NCI-H82 treated with DMSO at 0.1 percent for 48 hours (cell line): ENCODE measurements around the gene FNDC1.

Experiments
- DNase-seq: peaks from one replicate; lab custom pipeline; 2025; ENCODE audit not compliant: unreplicated experiment; lab: John Stamatoyannopoulos, UW

FNDC1 gene

GRCh38 chr6:159305159-159305558 lies 136.0 kb downstream of the FNDC1 start:
- no peak for DNase-seq

- no peak for DNase-seq
Measured at GRCh38 chr6:159305804-159306537, 136.8 kb downstream of the FNDC1 start.

GRCh38 chr6:159307246-159307790 lies 138.1 kb downstream of the FNDC1 start:
- DNase-seq: no peak

- DNase-seq: no peak
Measured at GRCh38 chr6:159308198-159308597, 139.0 kb downstream of the FNDC1 start.

- DNase-seq: no peak
Measured at GRCh38 chr6:159309723-159310122, 140.5 kb downstream of the FNDC1 start.

GRCh38 chr6:159311618-159312017 lies 142.4 kb downstream of the FNDC1 start:
- no peak for DNase-seq

GRCh38 chr6:159312206-159312605 lies 143.0 kb downstream of the FNDC1 start:
- no peak for DNase-seq

- DNase-seq: no peak
Measured at GRCh38 chr6:159313018-159313417, 143.8 kb downstream of the FNDC1 start.

- DNase-seq: no peak
Measured at GRCh38 chr6:159315562-159315961, 146.4 kb downstream of the FNDC1 start.

GRCh38 chr6:159317430-159317829 lies 148.2 kb downstream of the FNDC1 start:
- DNase-seq: no peak

- DNase-seq: no peak
Measured at GRCh38 chr6:159321267-159321666, 152.1 kb downstream of the FNDC1 start.
